ENCODE data around the gene HLA-DPA1.
A peak's percentile ranks its signal among the peaks of the same experiment; 100 is the strongest.

The HLA-DPA1 gene

GRCh38 chr6:33014841-33015634 is 58.4 kb downstream of the HLA-DPA1 start:
- DNase-seq = peak; percentile 78
